T-cell (primary cell): ENCODE data around the gene NEMP2. TPM values are rescaled to one million over a fixed set of nuclear protein-coding genes. Genes with fewer than 3 reads are reported as not detected.

Experiments used
- ATAC-seq, 4 experiments: fragments of 200-7000 bp in 3 of 4; fragments of 150-1000 bp in 1 of 4; cut with Tn5 transposase; replicated peaks in 1 of 4; 1 replicate in 3 of 4; 2 replicates in 1 of 4; pipeline ENCODE4 v1.10.0; 2021; ENCODE audit warnings: moderate library complexity in 3 of 4, mild to moderate bottlenecking in 2 of 4, moderate number of reproducible peaks in 1 of 4
- CTCF ChIA-PET, 2 donors: fragments of 300-600 bp; sonication (Branson Sonifier 250); formaldehyde crosslinking; loops; one replicate each; lab custom pipeline; 2022; ENCODE audit warnings: antibody characterized with exemption in 2 of 2; lab: Charles Lee
- POLR2A ChIA-PET, 2 donors: fragments of 300-600 bp; sonication (Branson Sonifier 250); formaldehyde crosslinking; loops; one replicate each; lab custom pipeline; 2022; ENCODE audit warnings: antibody characterized with exemption in 2 of 2; lab: Charles Lee
- DNase-seq, 35 experiments: peaks; one replicate each; pipeline versions ENCODE4 v3.0.0 to v3.0.0-alpha.2; 2013 to 2023
- H3K27ac ChIP-seq: one replicate; pipeline ENCODE4 v1.5.1; 2013; ENCODE audit warnings: low read length
- H3K27me3 ChIP-seq, 2 experiments: replicated peaks in 1 of 2; 1 replicate in 1 of 2; 2 replicates in 1 of 2; pipeline versions ENCODE4 v1.6.1 to v1.7.0; 2013; ENCODE audit warnings: low read length in 1 of 2, mixed read lengths in 1 of 2; ENCODE audit not compliant: control insufficient read depth in 2 of 2, insufficient read depth in 2 of 2; ENCODE audit errors: extremely low read depth in 1 of 2
- H3K36me3 ChIP-seq, 2 donors: 1 replicate in 1 of 2; 2 replicates in 1 of 2; pipeline versions ENCODE4 v1.6.1 to v1.7.0; 2013; ENCODE audit warnings: low read length in 1 of 2; ENCODE audit not compliant: control insufficient read depth in 2 of 2, insufficient read depth in 1 of 2; ENCODE audit errors: extremely low read depth in 1 of 2
- H3K4me1 ChIP-seq, 2 experiments: 1 replicate in 1 of 2; 2 replicates in 1 of 2; pipeline versions ENCODE4 v1.6.1 to v1.7.0; 2013; ENCODE audit warnings: low read length in 2 of 2, mixed read lengths in 1 of 2; ENCODE audit not compliant: insufficient read depth in 2 of 2, control insufficient read depth in 1 of 2; ENCODE audit errors: extremely low read depth in 1 of 2
- H3K4me3 ChIP-seq, 2 donors: 1 replicate in 1 of 2; 2 replicates in 1 of 2; pipeline versions ENCODE4 v1.5.1 to v1.7.0; 2013; ENCODE audit warnings: mild to moderate bottlenecking in 2 of 2, low read length in 1 of 2, moderate library complexity in 1 of 2; ENCODE audit not compliant: control insufficient read depth in 1 of 2; ENCODE audit errors: extremely low read depth in 1 of 2
- H3K9me3 ChIP-seq: 2 replicates; pipeline ENCODE4 v1.7.0; 2013
- H3K27ac Mint-ChIP-seq, 2 donors: one replicate each; pipeline ENCODE4 v1.8.0; 2020 to 2021; ENCODE audit warnings: mild to moderate bottlenecking in 2 of 2, mixed read lengths in 2 of 2
- H3K27me3 Mint-ChIP-seq, 2 donors: one replicate each; pipeline ENCODE4 v1.8.0; 2021 to 2022; ENCODE audit warnings: mixed read lengths in 2 of 2
- H3K36me3 Mint-ChIP-seq: one replicate; pipeline ENCODE4 v1.8.0; 2021; ENCODE audit warnings: mixed read lengths
- H3K4me1 Mint-ChIP-seq, 3 donors: one replicate each; pipeline ENCODE4 v1.8.0; 2020 to 2022; ENCODE audit warnings: mixed read lengths in 3 of 3, mild to moderate bottlenecking in 1 of 3
- H3K4me3 Mint-ChIP-seq, 3 donors: one replicate each; pipeline ENCODE4 v1.8.0; 2020 to 2022; ENCODE audit warnings: mild to moderate bottlenecking in 3 of 3, mixed read lengths in 3 of 3, moderate library complexity in 3 of 3
- H3K9me3 Mint-ChIP-seq, 3 donors: one replicate each; pipeline ENCODE4 v1.8.0; 2020 to 2022; ENCODE audit warnings: mixed read lengths in 3 of 3
- WGBS: methylation state at CpG from one replicate; pipeline ENCODE4 v1.1.5; 2013; ENCODE audit warnings: missing lambda C conversion rate; ENCODE audit not compliant: insufficient coverage; 5-methylcytosine and 5-hydroxymethylcytosine counted together
- total RNA-seq, 35 experiments: library from RNA in 6 of 35; stranded (reverse) in 6 of 35; fragments of 120-200 nt in 1 of 35; gene quantifications; one replicate each; pipeline versions ENCODE4 v1.2.1 to v1.2.4 and lab custom pipeline; 2013 to 2026

The NEMP2 gene
- total RNA-seq, 5 donors from 2014 or later (not counting 1 experiment from before 2014, with no cell fraction given) = 11.1 to 16.2 (median 15.3) TPM

- H3K4me3 ChIP-seq = no peak overlapping the region
- Mint-ChIP-seq H3K36me3 (no peaks in the 10 kb centered on the region), H3K4me3 (peak overlapping the region in 1 of 3 donors; percentile 40), H3K27ac (no peak overlapping the region), H3K4me1 (peaks cover 21 to 56% (median 32%) of the 10 kb centered on the region in 3 donors), H3K9me3 (no peaks in the 10 kb centered on the region), H3K27me3 (no peaks in the 10 kb centered on the region)
- no peaks in the 10 kb centered on the region for H3K36me3 ChIP-seq
- no CpG with 5 or more reads among the region's 2 CpGs for WGBS
- peaks cover 16 to 30% of the 10 kb centered on the region in 2 experiments for H3K4me1 ChIP-seq
- ChIA-PET CTCF (no interaction called here), POLR2A (no interaction called here)
- H3K27me3 ChIP-seq = no peaks in the 10 kb centered on the region
- DNase-seq = no peak
- H3K9me3 ChIP-seq = no peaks in the 10 kb centered on the region
- H3K27ac ChIP-seq = no peak overlapping the region
- ATAC-seq = no peak
These were observed 44.5 kb upstream of the NEMP2 start for GRCh38 chr2:190579058-190579410.

DNA sequence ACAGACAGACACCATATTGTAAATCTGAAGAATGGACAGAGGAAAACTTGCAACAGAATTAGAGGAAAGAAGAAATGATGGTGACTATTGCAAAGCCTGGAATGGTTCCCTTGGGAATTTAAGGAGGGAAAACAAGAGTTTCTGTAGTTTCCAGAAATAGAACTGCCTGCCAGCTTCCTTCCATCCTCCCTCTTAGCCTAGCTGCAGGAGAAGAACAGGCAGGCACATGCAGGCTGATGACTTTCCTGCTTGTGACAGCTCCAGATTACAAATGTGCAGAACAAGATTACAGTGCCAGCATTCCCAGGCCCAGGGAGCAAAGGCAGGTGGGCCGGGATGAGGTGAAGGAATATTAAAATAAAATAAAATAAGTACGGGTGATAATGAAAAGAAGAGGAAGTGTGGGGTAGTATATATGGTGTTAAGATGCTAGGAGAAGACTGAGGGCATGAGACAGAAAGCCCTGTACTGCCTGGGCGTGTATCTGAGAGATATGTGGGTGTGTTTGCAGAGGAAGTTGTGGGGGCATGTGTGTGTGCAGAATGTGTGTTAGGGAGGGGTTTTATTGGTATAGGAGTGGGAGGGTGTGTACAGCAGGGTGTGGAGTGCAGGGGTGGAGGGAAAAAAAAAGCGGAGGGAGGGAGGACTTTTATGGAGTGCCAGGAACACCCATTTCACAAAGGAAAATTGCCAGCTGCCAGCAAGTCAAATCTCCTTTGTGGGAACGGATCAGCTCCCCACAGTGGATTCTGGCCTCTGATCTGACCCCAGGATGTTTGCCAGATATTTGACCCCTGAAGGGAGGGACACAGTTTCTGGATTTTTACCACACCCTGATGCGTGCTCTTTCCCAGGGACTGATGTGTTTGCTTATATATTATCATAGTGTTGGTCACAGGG is 43.9 kb upstream of the NEMP2 start:
- Histone ChIP-seq H3K4me1 (peaks cover 16 to 30% of the 10 kb centered on the region in 2 experiments), H3K4me3 (no peak overlapping the region), H3K36me3 (no peaks in the 10 kb centered on the region), H3K27ac (no peak overlapping the region), H3K9me3 (no peaks in the 10 kb centered on the region), H3K27me3 (no peaks in the 10 kb centered on the region)
- ChIA-PET CTCF (no interaction called here), POLR2A (no interaction called here)
- peaks cover 21 to 56% (median 32%) of the 10 kb centered on the region in 3 donors for H3K4me1 Mint-ChIP-seq
- no peaks in the 10 kb centered on the region for H3K27me3 Mint-ChIP-seq
- DNase-seq (peak in 15 of 35 experiments; percentile 1 to 38 (median 11)), ATAC-seq (peak; percentile 78 to 90 (median 87))
- H3K27ac Mint-ChIP-seq = peak overlapping the region; percentile 13 to 27
- H3K36me3 Mint-ChIP-seq = no peaks in the 10 kb centered on the region
- H3K9me3 Mint-ChIP-seq = no peaks in the 10 kb centered on the region
- 77% methylated on average over 5 of the region's 6 CpGs for WGBS
- H3K4me3 Mint-ChIP-seq = peak overlapping the region in 2 of 3 donors; percentile 2 to 40

DNA sequence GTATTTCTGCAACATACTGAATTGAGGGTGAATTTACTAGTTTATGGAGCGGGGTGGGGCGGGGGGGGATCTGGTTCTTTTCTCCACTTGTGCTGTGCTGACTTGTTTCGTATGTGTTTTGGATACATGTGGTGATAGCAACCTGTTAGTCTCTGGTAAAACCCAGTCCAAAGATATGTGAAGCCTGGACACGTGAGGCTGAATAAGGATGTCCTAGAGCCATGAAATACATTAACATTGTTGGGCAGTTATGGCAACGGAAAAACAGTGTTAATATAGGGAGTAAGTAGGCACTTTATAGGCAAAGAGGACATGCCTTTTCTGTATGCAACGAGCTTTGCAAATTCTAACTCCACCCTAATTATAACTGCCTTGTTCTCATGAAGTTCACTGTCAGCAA is 42.1 kb upstream of the NEMP2 start:
- Histone ChIP-seq H3K27ac (no peak overlapping the region), H3K4me3 (no peak overlapping the region), H3K27me3 (no peaks in the 10 kb centered on the region), H3K9me3 (no peaks in the 10 kb centered on the region), H3K36me3 (no peaks in the 10 kb centered on the region), H3K4me1 (peaks cover 16 to 30% of the 10 kb centered on the region in 2 experiments)
- Mint-ChIP-seq H3K9me3 (no peaks in the 10 kb centered on the region), H3K36me3 (no peaks in the 10 kb centered on the region), H3K27me3 (no peaks in the 10 kb centered on the region), H3K4me3 (no peak overlapping the region), H3K27ac (no peak overlapping the region), H3K4me1 (peaks cover 26 to 56% (median 32%) of the 10 kb centered on the region in 3 donors)
- ChIA-PET POLR2A (no interaction called here), CTCF (interaction anchor here in 1 of 2 donors (0.6 kb wide), 1 partner anchor 194 kb away, joined by 3 read pairs; no protein-coding TSS in a partner anchor)
- 96% methylated on average over 4 of the region's 6 CpGs for WGBS
- no peak for DNase-seq
- no peak for ATAC-seq

DNA sequence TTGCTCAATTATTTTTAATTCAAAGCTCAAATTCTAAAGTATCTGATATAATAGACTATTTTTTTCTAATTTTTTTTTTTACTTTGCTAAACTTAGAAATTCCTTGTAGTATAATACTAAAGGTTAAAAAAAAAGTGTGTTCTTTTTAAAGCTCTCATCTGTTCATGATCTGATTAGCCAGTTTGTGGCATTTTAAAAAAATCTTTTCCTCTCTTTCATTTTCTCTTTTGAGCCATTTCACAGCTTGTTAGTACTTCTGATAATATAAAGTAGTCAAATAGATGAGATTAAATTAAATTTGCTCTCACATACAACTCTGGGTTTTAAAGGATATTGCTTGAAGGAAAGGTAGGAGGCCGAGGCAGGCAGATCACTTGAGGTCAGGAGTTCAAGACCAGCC is 40.7 kb upstream of the NEMP2 start:
- Mint-ChIP-seq H3K27me3 (no peaks in the 10 kb centered on the region), H3K9me3 (no peaks in the 10 kb centered on the region), H3K4me3 (peak overlapping the region in 1 of 3 donors; percentile 61), H3K36me3 (no peaks in the 10 kb centered on the region), H3K27ac (peak overlapping the region in 1 of 2 donors; percentile 69), H3K4me1 (peaks cover 27 to 55% (median 32%) of the 10 kb centered on the region in 3 donors)
- peaks cover 16 to 30% of the 10 kb centered on the region in 2 experiments for H3K4me1 ChIP-seq
- WGBS = no CpG with 5 or more reads among the region's 1 CpG
- no peaks in the 10 kb centered on the region for H3K36me3 ChIP-seq
- H3K27me3 ChIP-seq = no peaks in the 10 kb centered on the region
- CTCF ChIA-PET = no interaction called here
- POLR2A ChIA-PET = no interaction called here
- H3K9me3 ChIP-seq = no peaks in the 10 kb centered on the region
- DNase-seq (peak in 1 of 35 experiments; percentile 22), ATAC-seq (peak in 1 of 4 experiments; percentile 64)
- no peak overlapping the region for H3K27ac ChIP-seq
- no peak overlapping the region for H3K4me3 ChIP-seq

DNA sequence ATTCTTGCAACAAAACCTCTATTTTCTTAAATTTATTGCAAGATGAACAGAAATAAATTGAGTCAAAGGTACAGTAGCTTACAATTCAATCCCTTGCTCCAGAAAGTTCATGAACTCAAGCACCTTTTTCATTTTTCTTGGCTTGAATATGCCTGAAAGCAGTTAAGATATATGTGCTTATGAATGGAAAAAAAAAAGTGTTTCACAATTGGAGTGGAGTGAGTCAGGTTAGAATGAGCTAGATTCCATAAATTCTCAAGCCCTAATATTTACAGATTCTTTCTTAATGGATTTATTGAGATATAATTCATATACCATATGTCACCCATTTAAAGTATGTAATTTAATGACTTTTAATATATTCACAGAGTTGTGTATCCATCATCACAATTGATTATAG is 39.6 kb upstream of the NEMP2 start:
- H3K4me3 ChIP-seq = no peak overlapping the region
- Mint-ChIP-seq H3K27ac (no peak overlapping the region), H3K27me3 (no peaks in the 10 kb centered on the region), H3K36me3 (no peaks in the 10 kb centered on the region), H3K4me3 (peak overlapping the region in 1 of 3 donors; percentile 61), H3K9me3 (no peaks in the 10 kb centered on the region), H3K4me1 (peaks cover 26 to 48% (median 32%) of the 10 kb centered on the region in 3 donors)
- no peak overlapping the region for H3K27ac ChIP-seq
- H3K27me3 ChIP-seq = no peaks in the 10 kb centered on the region
- peaks cover 14 to 30% of the 10 kb centered on the region in 2 experiments for H3K4me1 ChIP-seq
- ATAC-seq (no peak), DNase-seq (no peak)
- POLR2A ChIA-PET = interaction anchor here (0.6 to 0.7 kb wide), 3 partner anchors 10 to 80 kb away, joined by 3 to 14 read pairs (median 5); no protein-coding TSS in a partner anchor
- no peaks in the 10 kb centered on the region for H3K36me3 ChIP-seq
- H3K9me3 ChIP-seq = no peaks in the 10 kb centered on the region
- CTCF ChIA-PET = interaction anchor here (0.6 to 1.0 kb wide), 4 partner anchors 105 to 510 kb away, joined by 3 read pairs; no protein-coding TSS in a partner anchor

DNA sequence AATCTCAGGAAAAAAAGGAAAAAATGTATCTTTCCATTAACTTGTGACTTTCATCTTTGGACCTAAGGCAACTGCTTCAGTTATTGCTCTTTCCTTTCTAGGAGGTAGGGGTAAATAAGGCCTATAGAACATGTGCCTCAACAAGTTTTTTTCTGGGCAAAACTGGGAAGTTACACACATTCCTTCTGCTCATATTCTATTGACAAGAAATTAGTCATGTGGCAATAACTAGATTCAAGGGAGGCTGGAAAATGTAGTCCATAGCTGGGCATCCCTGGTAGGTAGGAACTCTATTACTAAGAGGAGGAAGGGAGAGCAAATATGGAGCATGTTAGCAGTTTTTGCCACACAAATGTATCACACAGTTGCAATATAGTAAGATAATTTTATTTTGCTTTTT is 37.7 kb upstream of the NEMP2 start:
- Mint-ChIP-seq H3K27ac (no peak overlapping the region), H3K36me3 (peaks cover 6% of the 10 kb centered on the region)

More for the DNA sequence above, 37.7 kb upstream of the NEMP2 start:
- Histone ChIP-seq H3K9me3 (no peaks in the 10 kb centered on the region), H3K27me3 (no peaks in the 10 kb centered on the region), H3K36me3 (no peaks in the 10 kb centered on the region), H3K4me3 (no peak overlapping the region), H3K4me1 (peaks cover 0 to 13% of the 10 kb centered on the region in 2 experiments), H3K27ac (no peak overlapping the region)
- Mint-ChIP-seq H3K27me3 (no peaks in the 10 kb centered on the region), H3K9me3 (peaks cover 5 to 8% (median 6%) of the 10 kb centered on the region in 3 donors), H3K4me3 (no peak overlapping the region), H3K4me1 (peaks cover 13 to 30% (median 17%) of the 10 kb centered on the region in 3 donors)
- ChIA-PET POLR2A (interaction anchor here in 1 of 2 donors (0.6 kb wide), 1 partner anchor 11 kb away, joined by 4 read pairs; no protein-coding TSS in a partner anchor), CTCF (interaction anchor here in 1 of 2 donors (1.5 kb wide), 1 partner anchor 10 kb away, joined by 3 read pairs; no protein-coding TSS in a partner anchor)
- DNase-seq = no peak
- ATAC-seq = no peak
